Nephron (organoid): ENCODE results near the gene FCRL1.

ENCODE experiments used
- H3K27ac Mint-ChIP-seq, 3 experiments: 2 replicates each; pipeline ENCODE4 v1.8.0; 2020; ENCODE audit warnings: mixed read lengths in 3 of 3, mild to moderate bottlenecking in 2 of 3, moderate library complexity in 1 of 3
- H3K27me3 Mint-ChIP-seq: 2 replicates; pipeline ENCODE4 v1.8.0; 2021; ENCODE audit warnings: low read depth, mild to moderate bottlenecking, moderate library complexity, mixed read lengths
- H3K36me3 Mint-ChIP-seq: 2 replicates; pipeline ENCODE4 v1.8.0; 2020; ENCODE audit warnings: low read depth, mixed read lengths
- H3K4me1 Mint-ChIP-seq: 2 replicates; pipeline ENCODE4 v1.8.0; 2020; ENCODE audit warnings: mixed read lengths
- H3K4me3 Mint-ChIP-seq, 3 experiments: 2 replicates each; pipeline ENCODE4 v1.8.0; 2020; ENCODE audit warnings: mild to moderate bottlenecking in 3 of 3, mixed read lengths in 3 of 3, moderate library complexity in 2 of 3
- H3K9me3 Mint-ChIP-seq: 2 replicates; pipeline ENCODE4 v1.8.0; 2020; ENCODE audit warnings: mixed read lengths
- TF ChIP-seq, protein P1 (sequence below), 3 experiments: fragments of 200-600 bp; sonication (generic); IDR thresholded peaks; one replicate each; pipeline ENCODE4 v1.5.0; 2021; ENCODE audit warnings: antibody characterized with exemption in 3 of 3; ENCODE audit not compliant: unreplicated experiment in 3 of 3

Gene FCRL1

DNA sequence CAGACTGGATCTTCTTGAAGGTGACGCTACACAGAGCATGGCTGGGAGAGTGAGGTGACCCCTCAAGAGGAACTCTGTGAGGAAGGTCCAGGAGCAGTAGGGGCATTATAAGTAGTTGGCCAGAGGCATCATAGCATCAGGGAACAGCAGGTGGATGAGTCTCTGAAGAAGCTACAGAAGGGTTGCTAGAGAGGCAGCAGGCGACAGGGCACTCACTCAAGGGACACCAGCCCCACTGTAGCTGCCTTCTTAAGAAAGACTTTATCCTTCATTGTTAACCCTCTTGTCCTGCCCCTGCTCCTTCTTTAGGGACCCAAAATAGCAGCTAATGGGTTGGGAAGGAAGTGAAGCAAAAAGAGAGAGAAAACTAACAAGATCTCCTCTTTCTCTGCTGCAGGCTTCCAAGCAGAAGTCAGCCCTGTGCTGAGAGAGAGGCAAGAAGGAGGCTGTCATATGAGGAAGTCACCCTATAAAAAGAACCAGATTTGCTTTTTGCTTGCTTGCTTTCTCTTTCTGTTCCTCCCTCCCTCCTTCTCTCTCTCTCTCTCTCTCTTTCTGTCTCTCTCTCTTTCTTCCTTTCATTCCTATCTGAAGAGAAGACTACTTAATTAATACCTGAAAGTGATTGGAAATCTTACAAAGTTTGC lies 29.4 kb upstream of the FCRL1 start:
- Mint-ChIP-seq H3K9me3 (no peaks in the 10 kb centered on the region), H3K4me1 (no peaks in the 10 kb centered on the region), H3K4me3 (no peak overlapping the region), H3K27ac (no peak overlapping the region), H3K27me3 (peaks cover 12% of the 10 kb centered on the region), H3K36me3 (no peaks in the 10 kb centered on the region)
- TF ChIP-seq, protein P1, sequence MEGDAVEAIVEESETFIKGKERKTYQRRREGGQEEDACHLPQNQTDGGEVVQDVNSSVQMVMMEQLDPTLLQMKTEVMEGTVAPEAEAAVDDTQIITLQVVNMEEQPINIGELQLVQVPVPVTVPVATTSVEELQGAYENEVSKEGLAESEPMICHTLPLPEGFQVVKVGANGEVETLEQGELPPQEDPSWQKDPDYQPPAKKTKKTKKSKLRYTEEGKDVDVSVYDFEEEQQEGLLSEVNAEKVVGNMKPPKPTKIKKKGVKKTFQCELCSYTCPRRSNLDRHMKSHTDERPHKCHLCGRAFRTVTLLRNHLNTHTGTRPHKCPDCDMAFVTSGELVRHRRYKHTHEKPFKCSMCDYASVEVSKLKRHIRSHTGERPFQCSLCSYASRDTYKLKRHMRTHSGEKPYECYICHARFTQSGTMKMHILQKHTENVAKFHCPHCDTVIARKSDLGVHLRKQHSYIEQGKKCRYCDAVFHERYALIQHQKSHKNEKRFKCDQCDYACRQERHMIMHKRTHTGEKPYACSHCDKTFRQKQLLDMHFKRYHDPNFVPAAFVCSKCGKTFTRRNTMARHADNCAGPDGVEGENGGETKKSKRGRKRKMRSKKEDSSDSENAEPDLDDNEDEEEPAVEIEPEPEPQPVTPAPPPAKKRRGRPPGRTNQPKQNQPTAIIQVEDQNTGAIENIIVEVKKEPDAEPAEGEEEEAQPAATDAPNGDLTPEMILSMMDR (IDR thresholded peaks at IDR 0.05; ENCODE audit: unreplicated experiment in 3 of 3): no peak

DNA sequence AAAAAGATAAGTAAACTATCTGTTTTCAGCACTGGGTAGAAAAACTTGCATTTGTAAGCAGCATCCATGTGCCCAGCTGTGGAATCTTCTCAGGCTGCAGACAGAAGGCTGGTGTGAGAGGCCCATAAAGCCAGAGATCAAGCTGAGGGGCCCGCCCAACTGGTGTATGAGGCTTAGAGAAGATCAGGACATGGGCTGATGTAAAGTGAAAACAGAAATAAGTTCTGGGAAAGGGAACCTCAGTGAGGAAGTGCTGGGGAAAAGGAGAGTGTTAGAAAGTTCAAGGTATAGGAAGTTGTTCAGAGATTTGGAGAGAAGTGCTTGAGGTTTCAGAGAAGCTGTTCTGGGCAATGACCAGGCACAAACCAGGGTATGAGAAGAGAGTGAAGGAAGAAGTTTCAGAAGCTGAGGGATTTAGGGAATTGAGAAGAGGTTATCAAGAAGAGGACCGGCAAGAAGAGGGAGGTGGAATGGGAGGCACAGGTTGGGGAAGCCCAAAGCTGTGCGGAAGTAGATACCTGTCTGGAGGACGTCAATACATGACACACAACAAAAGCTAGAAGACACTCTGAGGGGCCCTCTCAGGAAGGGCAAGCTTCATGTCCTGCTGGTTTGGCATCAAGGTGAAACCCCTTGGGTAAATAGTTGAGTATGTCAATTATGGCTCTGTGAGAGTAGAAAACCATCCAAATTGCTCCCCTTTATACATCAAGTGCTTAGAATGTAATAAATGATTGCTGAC lies 24.3 kb upstream of the FCRL1 start:
- Mint-ChIP-seq H3K4me3 (no peak overlapping the region), H3K27me3 (peaks cover 3% of the 10 kb centered on the region), H3K36me3 (no peaks in the 10 kb centered on the region), H3K4me1 (no peaks in the 10 kb centered on the region), H3K9me3 (no peaks in the 10 kb centered on the region), H3K27ac (no peak overlapping the region)
- TF ChIP-seq, protein P1 (IDR thresholded peaks at IDR 0.05; ENCODE audit: unreplicated experiment in 3 of 3): no peak

DNA sequence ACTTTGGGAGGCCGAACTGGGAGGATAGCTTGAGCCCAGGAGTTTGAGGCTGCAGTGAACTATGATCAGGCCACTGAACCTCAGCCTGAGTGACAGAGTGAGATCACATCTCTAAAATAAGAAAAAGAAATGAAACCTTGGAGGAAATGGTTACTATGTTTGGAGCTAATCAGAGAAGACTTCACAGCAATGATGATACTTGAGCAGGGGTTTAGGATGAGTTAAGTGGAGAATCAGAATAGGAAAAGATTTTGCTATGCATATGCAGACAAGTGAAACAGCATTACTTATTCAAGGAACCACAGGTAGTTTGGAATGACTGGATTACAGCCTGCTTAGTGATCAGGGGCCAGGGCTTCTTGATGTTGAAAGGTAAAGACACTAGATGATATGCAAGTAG lies 23.0 kb upstream of the FCRL1 start:
- Mint-ChIP-seq H3K4me1 (no peaks in the 10 kb centered on the region), H3K27me3 (peaks cover 3% of the 10 kb centered on the region), H3K27ac (no peak overlapping the region), H3K4me3 (no peak overlapping the region), H3K9me3 (no peaks in the 10 kb centered on the region), H3K36me3 (no peaks in the 10 kb centered on the region)
- TF ChIP-seq, protein P1 (IDR thresholded peaks at IDR 0.05; ENCODE audit: unreplicated experiment in 3 of 3): no peak

DNA sequence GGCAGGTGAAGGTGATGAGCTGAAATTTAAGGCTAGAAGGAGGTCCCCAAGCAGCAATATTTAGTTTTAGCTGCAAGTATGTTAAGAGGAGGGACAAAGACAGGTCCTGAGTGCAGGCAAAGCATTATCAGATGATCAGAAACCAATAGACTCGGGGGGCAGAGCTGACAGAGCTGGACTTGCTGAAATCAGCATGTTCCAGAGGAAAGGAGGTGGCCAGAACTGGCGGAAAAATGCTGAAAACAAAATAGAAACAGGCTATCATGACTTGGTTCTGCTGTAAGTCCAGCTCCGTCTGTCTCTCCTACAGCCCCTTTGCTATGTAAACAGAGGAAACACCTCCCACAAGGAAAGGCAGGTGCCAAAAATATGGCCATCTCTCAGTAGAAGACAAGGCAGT lies 21.8 kb upstream of the FCRL1 start, which contains the start of gene CD5L:
CD5L (minus strand) TSS at position 101 of the 400 bp plus-strand sequence. CDS start 107 bp downstream, outside the sequence.
- H3K4me3 Mint-ChIP-seq: no peak within 1 kb of the TSS
- no peaks in the 10 kb centered on the region for H3K9me3 Mint-ChIP-seq
- H3K27me3 Mint-ChIP-seq: peaks cover 3% of the 10 kb centered on the region
- TF ChIP-seq, protein P1 (IDR thresholded peaks at IDR 0.05; ENCODE audit: unreplicated experiment in 3 of 3): no peak
- H3K36me3 Mint-ChIP-seq: no peaks in the 10 kb centered on the region
- H3K4me1 Mint-ChIP-seq: no peaks in the 10 kb centered on the region
- H3K27ac Mint-ChIP-seq: no peak within 1 kb of the TSS

DNA sequence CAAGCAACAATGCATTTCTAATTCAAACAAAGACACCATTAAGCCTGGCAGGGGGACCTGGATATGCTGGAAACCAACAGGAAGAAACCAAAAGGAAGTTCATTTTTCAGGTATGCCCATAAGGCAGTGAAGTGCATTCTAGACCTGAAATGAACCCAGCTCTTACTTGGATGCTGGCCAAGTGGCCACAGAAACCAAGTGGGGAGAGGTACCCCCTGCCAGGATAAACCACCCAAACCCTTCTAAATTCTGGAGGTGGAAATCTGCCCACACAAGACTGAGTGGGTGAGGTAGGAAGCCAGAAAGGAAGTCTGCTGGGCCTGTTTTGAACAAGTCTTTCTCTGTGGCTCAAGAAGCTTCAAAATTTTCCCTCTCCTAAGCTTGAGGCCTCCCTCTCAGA lies 19.0 kb upstream of the FCRL1 start:
- TF ChIP-seq, protein P1 (IDR thresholded peaks at IDR 0.05; ENCODE audit: unreplicated experiment in 3 of 3): no peak
- Mint-ChIP-seq H3K9me3 (peaks cover 3% of the 10 kb centered on the region), H3K4me3 (no peak overlapping the region), H3K27ac (no peak overlapping the region), H3K4me1 (no peaks in the 10 kb centered on the region), H3K36me3 (no peaks in the 10 kb centered on the region), H3K27me3 (no peaks in the 10 kb centered on the region)
